Measurements from ENCODE around the gene OMP.

The OMP gene

GRCh38 chr11:77125695-77126094 lies 23.1 kb downstream of the OMP start:
- no peak for DNase-seq

- no peak for DNase-seq
Observed at GRCh38 chr11:77126156-77126775, 23.6 kb downstream of the OMP start.

- no peak for DNase-seq
Observed at GRCh38 chr11:77126861-77127234, 24.2 kb downstream of the OMP start.

- peak; percentile 48 for DNase-seq
Observed at GRCh38 chr11:77127235-77127911, 24.7 kb downstream of the OMP start.

GRCh38 chr11:77127920-77128691 lies 25.5 kb downstream of the OMP start, which contains the start of gene MYO7A:
TSS of gene MYO7A (plus strand) at chr11:77128246. CDS start at chr11:77130635, 2,389 bp downstream.
- no peak for DNase-seq

- no peak for DNase-seq
Observed at GRCh38 chr11:77129069-77129841, 26.6 kb downstream of the OMP start.

GRCh38 chr11:77129842-77130756 lies 27.5 kb downstream of the OMP start:
- no peak for DNase-seq

- DNase-seq: no peak
Observed at GRCh38 chr11:77130763-77131513, 28.3 kb downstream of the OMP start.

GRCh38 chr11:77131560-77131959 lies 28.9 kb downstream of the OMP start:
- DNase-seq: no peak

GRCh38 chr11:77135069-77135468 lies 32.4 kb downstream of the OMP start:
- no peak for DNase-seq

- peak; percentile 15 for DNase-seq
Observed at GRCh38 chr11:77136074-77136473, 33.4 kb downstream of the OMP start.

- no peak for DNase-seq
Observed at GRCh38 chr11:77136784-77137420, 34.3 kb downstream of the OMP start.

GRCh38 chr11:77137421-77137820 lies 34.8 kb downstream of the OMP start:
- DNase-seq: no peak

GRCh38 chr11:77138106-77138649 lies 35.5 kb downstream of the OMP start:
- DNase-seq: no peak

GRCh38 chr11:77139201-77139600 lies 36.6 kb downstream of the OMP start:
- DNase-seq: no peak

GRCh38 chr11:77140231-77140851 lies 37.7 kb downstream of the OMP start:
- no peak for DNase-seq

GRCh38 chr11:77141034-77141433 lies 38.4 kb downstream of the OMP start:
- DNase-seq: no peak

- no peak for DNase-seq
Observed at GRCh38 chr11:77141475-77141874, 38.8 kb downstream of the OMP start.

- no peak for DNase-seq
Observed at GRCh38 chr11:77142091-77142975, 39.7 kb downstream of the OMP start.

All from stimulated activated CD4-positive, alpha-beta T cell treated with anti-CD3 and anti-CD28 coated beads, Interleukin-1b, Interleukin-23, amount 100 ng/mL, for 48 hours (primary cell).